Measurements from ENCODE around the gene BICDL1.

DNA sequence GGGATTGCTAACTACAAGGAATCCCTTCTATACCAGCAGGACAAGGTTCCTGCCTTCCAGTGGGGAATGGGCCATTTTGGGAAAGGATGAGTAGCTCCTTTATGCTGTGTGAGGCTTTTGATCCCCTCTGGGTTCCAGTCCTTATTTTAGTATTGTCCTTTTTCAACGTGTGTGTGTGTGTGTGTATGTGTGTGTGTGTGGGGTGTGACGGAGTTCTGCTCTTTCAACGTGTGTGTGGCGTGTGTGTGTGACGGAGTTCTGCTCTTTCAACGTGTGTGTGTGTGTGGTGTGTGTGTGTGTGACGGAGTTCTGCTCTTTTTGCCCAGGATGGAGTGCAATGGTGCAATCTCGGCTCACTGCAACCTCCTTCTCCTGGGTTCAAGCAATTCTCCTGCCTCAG, 100.1 kb downstream of the BICDL1 start:
- TF ChIP-seq POLR2A (IDR thresholded peaks at IDR 0.05; ENCODE audit: low read depth, low read length) (no peak), MAFK (IDR thresholded peaks at IDR 0.05; ENCODE audit: low read depth, low read length) (no peak), FOS (IDR thresholded peaks at IDR 0.05; ENCODE audit: low read depth, low read length) (no peak), BHLHE40 (IDR thresholded peaks at IDR 0.05; ENCODE audit: low read depth, low read length) (no peak), ELK1 (IDR thresholded peaks at IDR 0.05; ENCODE audit: borderline replicate concordance, low read depth, low read length) (no peak), RAD21 (IDR thresholded peaks at IDR 0.05; ENCODE audit: low read length) (no peak), CEBPB (IDR thresholded peaks at IDR 0.05; ENCODE audit: low read depth, low read length) (no peak), SMC3 (IDR thresholded peaks at IDR 0.05; ENCODE audit: low read depth, low read length) (no peak), NFE2L2 (IDR thresholded peaks at IDR 0.05; ENCODE audit: low read depth, low read length) (no peak)
- TF ChIP-seq, protein P1, sequence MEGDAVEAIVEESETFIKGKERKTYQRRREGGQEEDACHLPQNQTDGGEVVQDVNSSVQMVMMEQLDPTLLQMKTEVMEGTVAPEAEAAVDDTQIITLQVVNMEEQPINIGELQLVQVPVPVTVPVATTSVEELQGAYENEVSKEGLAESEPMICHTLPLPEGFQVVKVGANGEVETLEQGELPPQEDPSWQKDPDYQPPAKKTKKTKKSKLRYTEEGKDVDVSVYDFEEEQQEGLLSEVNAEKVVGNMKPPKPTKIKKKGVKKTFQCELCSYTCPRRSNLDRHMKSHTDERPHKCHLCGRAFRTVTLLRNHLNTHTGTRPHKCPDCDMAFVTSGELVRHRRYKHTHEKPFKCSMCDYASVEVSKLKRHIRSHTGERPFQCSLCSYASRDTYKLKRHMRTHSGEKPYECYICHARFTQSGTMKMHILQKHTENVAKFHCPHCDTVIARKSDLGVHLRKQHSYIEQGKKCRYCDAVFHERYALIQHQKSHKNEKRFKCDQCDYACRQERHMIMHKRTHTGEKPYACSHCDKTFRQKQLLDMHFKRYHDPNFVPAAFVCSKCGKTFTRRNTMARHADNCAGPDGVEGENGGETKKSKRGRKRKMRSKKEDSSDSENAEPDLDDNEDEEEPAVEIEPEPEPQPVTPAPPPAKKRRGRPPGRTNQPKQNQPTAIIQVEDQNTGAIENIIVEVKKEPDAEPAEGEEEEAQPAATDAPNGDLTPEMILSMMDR (conservative IDR thresholded peaks at IDR 0.05; ENCODE audit: low read depth, low read length) = no peak
- TF ChIP-seq, protein P2, sequence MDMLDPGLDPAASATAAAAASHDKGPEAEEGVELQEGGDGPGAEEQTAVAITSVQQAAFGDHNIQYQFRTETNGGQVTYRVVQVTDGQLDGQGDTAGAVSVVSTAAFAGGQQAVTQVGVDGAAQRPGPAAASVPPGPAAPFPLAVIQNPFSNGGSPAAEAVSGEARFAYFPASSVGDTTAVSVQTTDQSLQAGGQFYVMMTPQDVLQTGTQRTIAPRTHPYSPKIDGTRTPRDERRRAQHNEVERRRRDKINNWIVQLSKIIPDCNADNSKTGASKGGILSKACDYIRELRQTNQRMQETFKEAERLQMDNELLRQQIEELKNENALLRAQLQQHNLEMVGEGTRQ (IDR thresholded peaks at IDR 0.05; ENCODE audit: low read depth, low read length) = no peak

Data from IMR-90 (cell line).